ENCODE measurements around the gene DCUN1D1.

Gene DCUN1D1

DNA sequence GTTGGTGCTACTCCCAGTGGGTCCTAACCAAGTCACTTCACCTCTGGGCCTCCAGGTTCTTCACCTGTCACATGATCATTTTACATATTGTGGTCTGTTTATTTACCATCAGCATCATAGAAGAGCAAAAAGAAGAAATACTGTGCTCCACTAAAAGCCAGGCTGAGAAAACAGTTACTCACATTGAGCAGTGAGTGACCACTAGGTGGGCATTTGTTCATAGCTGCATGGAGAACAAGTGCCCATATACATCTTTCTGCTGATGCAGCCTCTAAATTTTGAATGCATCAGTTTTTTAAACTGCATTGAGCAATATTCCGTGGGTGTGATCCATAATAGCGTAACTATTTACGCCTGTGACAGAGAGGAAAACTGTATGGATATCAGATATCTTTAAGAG is 76.2 kb downstream of the DCUN1D1 start:
- H3K4me3 ChIP-seq (ENCODE audit: insufficient read depth, low read depth, low read length): no peak overlapping the region
- no peaks in the 10 kb centered on the region for H3K9me3 ChIP-seq (ENCODE audit: control insufficient read depth, low read length)
- no peaks in the 10 kb centered on the region for H3K36me3 ChIP-seq (ENCODE audit: control insufficient read depth, insufficient read depth, low read length)
- H3K27me3 ChIP-seq (ENCODE audit: control insufficient read depth, insufficient read depth, low read length, poor library complexity, severe bottlenecking): no peaks in the 10 kb centered on the region
- no peak overlapping the region for H3K27ac ChIP-seq (ENCODE audit: insufficient read depth, low read depth, low read length, poor library complexity, severe bottlenecking)
- H3K4me1 ChIP-seq (ENCODE audit: control insufficient read depth, insufficient read depth, low read length): no peaks in the 10 kb centered on the region
- 95 to 100% methylated on average over 3 of the region's 3 CpGs for WGBS, 2 experiments

DNA sequence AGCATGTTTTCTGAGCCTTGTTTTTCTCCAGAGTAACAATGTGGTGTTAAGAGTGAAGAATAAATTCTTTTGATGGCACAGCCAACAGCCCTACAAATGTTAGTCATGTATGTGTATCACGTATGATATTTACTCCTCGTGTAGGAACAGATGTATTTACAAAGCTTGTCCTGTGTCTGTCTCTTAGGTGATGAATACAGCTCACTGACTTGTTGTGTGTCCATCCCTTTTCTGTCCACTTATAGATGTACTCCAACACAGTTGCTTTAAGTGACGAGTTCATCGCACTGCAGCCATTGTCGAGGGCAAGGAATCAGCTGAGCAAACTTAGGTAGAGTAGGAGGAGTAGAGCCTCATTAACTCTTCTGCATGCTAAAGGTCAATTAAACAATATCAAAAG is 78.1 kb downstream of the DCUN1D1 start:
- no peaks in the 10 kb centered on the region for H3K9me3 ChIP-seq (ENCODE audit: control insufficient read depth, low read length)
- WGBS, 2 experiments: 90 to 93% methylated on average over 5 of the region's 5 CpGs
- no peaks in the 10 kb centered on the region for H3K36me3 ChIP-seq (ENCODE audit: control insufficient read depth, insufficient read depth, low read length)

DNA sequence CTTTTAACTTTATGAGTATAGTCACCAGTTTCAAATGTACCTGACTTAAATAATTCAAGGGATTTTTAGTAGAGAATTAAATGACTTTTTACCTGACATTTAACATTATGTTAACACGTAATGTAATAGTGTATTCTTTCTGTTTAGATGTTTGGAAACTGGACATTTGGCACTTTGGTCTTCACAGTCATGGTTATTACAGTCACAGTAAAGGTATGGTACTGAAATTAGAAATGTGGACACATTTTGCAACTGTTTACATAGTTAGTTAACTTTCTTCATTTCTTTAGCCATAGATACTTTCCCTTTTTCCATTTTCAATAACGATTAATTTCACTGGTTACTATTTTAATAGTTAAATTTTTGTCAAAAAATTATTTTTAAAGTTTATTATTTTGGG is 83.8 kb downstream of the DCUN1D1 start:
- H3K9me3 ChIP-seq (ENCODE audit: control insufficient read depth, low read length): no peaks in the 10 kb centered on the region
- no peaks in the 10 kb centered on the region for H3K27me3 ChIP-seq (ENCODE audit: control insufficient read depth, insufficient read depth, low read length, poor library complexity, severe bottlenecking)
- WGBS, 2 experiments: 100% methylated on average over 1 of the region's 2 CpGs
- H3K4me3 ChIP-seq (ENCODE audit: insufficient read depth, low read depth, low read length): no peak overlapping the region
- H3K36me3 ChIP-seq (ENCODE audit: control insufficient read depth, insufficient read depth, low read length): no peaks in the 10 kb centered on the region
- no peak overlapping the region for H3K27ac ChIP-seq (ENCODE audit: insufficient read depth, low read depth, low read length, poor library complexity, severe bottlenecking)
- H3K4me1 ChIP-seq (ENCODE audit: control insufficient read depth, insufficient read depth, low read length): no peaks in the 10 kb centered on the region

More for the DNA sequence above, 78.1 kb downstream of the DCUN1D1 start:
- H3K4me1 ChIP-seq (ENCODE audit: control insufficient read depth, insufficient read depth, low read length): no peaks in the 10 kb centered on the region
- no peak overlapping the region for H3K27ac ChIP-seq (ENCODE audit: insufficient read depth, low read depth, low read length, poor library complexity, severe bottlenecking)
- H3K27me3 ChIP-seq (ENCODE audit: control insufficient read depth, insufficient read depth, low read length, poor library complexity, severe bottlenecking): no peaks in the 10 kb centered on the region
- no peak overlapping the region for H3K4me3 ChIP-seq (ENCODE audit: insufficient read depth, low read depth, low read length)

DNA sequence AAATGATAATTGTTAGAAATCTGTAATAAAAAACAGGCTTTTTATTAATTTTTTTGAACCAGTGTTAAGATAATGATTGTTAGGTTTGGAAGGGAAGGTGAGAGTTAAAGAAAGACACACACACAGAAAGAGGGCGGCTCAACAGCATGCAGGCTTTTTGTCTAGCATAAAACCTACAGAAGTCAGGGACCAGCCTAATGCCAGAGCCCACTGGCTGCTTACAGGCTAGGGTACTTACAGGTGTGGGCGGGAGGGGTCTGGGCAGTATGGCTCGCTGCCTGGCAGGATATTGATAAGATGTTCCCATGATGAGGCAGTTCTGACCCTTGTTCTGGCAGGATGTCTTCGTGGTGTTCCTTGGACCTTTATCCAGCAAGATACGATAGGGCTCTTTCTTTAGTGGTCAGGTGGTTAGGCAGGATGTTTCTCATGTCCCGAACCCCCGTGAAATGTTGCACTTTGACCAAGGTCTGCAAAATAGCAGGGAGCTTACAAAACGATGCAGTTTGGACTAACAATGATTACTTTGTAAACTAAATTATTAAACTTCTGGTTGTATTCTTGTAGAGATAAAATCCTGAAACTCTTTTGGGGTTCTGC is 84.7 kb downstream of the DCUN1D1 start:
- no peaks in the 10 kb centered on the region for H3K36me3 ChIP-seq (ENCODE audit: control insufficient read depth, insufficient read depth, low read length)

DNA sequence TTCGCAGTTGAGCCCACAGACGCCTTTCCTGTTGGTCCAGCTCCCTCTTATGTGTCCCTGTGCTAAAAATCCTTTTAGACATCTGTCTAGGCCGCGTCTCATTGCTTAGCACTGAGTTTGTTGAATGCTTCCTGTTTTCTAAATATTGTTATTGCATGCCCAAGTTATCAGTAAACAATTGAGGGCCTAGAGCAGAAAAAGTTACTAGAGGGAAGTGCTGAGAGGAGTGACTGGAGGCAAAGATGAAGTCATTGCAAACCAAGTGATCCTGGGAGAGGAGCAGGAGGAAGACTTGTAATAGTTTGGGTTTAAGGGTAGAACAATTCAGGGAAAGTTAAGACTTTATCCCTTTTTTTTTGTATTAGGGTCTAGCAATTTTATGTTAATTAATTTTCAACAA is 88.1 kb downstream of the DCUN1D1 start:
- no peaks in the 10 kb centered on the region for H3K36me3 ChIP-seq (ENCODE audit: control insufficient read depth, insufficient read depth, low read length)
- no peaks in the 10 kb centered on the region for H3K9me3 ChIP-seq (ENCODE audit: control insufficient read depth, low read length)
- no peaks in the 10 kb centered on the region for H3K4me1 ChIP-seq (ENCODE audit: control insufficient read depth, insufficient read depth, low read length)
- WGBS, 2 experiments: 94 to 95% methylated on average over 4 of the region's 4 CpGs
- H3K4me3 ChIP-seq (ENCODE audit: insufficient read depth, low read depth, low read length): no peak overlapping the region
- no peaks in the 10 kb centered on the region for H3K27me3 ChIP-seq (ENCODE audit: control insufficient read depth, insufficient read depth, low read length, poor library complexity, severe bottlenecking)
- no peak overlapping the region for H3K27ac ChIP-seq (ENCODE audit: insufficient read depth, low read depth, low read length, poor library complexity, severe bottlenecking)

More for the DNA sequence above, 84.7 kb downstream of the DCUN1D1 start:
- Histone ChIP-seq H3K4me3 (ENCODE audit: insufficient read depth, low read depth, low read length) (no peak overlapping the region), H3K9me3 (ENCODE audit: control insufficient read depth, low read length) (no peaks in the 10 kb centered on the region), H3K27me3 (ENCODE audit: control insufficient read depth, insufficient read depth, low read length, poor library complexity, severe bottlenecking) (no peaks in the 10 kb centered on the region), H3K27ac (ENCODE audit: insufficient read depth, low read depth, low read length, poor library complexity, severe bottlenecking) (no peak overlapping the region), H3K4me1 (ENCODE audit: control insufficient read depth, insufficient read depth, low read length) (no peaks in the 10 kb centered on the region)
- whole genome bisulfite sequencing, 2 experiments: 86 to 90% methylated on average over 8 of the region's 8 CpGs

DNA sequence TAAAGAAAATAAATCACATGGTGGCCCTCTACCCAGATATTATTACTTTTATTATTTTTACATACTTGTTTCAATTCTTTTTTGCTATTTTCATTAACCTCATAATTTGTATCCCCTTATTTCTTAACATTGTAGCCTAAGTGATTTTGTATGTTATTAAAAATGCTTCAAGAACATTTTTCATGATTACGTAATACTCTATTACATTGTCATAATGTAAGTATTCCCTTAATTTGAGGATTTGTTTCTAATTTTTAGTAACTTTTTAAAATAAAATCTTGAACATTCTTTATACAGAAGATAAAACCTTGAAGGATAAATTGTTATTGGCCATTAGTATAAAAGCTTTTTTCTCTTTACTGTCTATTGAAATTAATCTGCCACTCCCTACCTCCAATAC is 89.0 kb downstream of the DCUN1D1 start:
- no CpG with 5 or more reads among the region's 1 CpG for WGBS, 2 experiments
- no peaks in the 10 kb centered on the region for H3K27me3 ChIP-seq (ENCODE audit: control insufficient read depth, insufficient read depth, low read length, poor library complexity, severe bottlenecking)

DNA sequence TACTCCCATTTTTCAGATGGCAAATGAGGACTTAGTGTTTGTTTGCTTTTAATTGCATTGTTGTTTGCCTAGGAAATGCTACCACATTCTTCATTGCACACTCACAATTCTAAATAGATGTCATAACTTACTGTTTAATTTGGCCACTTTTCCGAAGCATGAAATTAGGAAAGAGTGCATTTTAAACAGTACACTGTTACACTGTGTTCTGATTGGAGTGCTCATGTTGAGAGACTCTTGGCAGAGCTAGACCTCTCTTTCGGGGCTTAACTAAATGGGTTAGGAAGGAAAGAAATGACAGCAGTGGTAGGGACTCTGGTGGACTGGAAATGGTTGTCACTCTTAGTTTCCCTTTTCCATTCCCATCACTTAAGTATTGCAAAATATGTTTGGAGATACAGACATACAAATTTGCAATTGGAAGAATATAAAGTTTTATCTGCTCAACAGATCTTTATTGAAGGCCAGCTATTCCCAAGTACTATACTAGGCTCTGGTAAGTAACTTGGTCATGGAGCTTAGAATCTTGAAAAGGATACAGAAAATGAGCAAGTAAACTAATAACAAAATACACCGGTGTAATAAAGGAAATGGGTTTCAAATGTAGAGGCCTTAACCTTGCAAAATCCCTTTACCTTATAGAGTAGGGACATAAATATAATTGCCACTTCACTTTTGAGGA is 90.2 kb downstream of the DCUN1D1 start:
- no peak overlapping the region for H3K4me3 ChIP-seq (ENCODE audit: insufficient read depth, low read depth, low read length)
- 92 to 97% methylated on average over 1 to 3 of the region's 3 CpGs for WGBS, 2 experiments
- no peak overlapping the region for H3K27ac ChIP-seq (ENCODE audit: insufficient read depth, low read depth, low read length, poor library complexity, severe bottlenecking)
- H3K4me1 ChIP-seq (ENCODE audit: control insufficient read depth, insufficient read depth, low read length): no peaks in the 10 kb centered on the region
- H3K27me3 ChIP-seq (ENCODE audit: control insufficient read depth, insufficient read depth, low read length, poor library complexity, severe bottlenecking): no peaks in the 10 kb centered on the region
- no peaks in the 10 kb centered on the region for H3K9me3 ChIP-seq (ENCODE audit: control insufficient read depth, low read length)
- H3K36me3 ChIP-seq (ENCODE audit: control insufficient read depth, insufficient read depth, low read length): no peaks in the 10 kb centered on the region

More for the DNA sequence above, 89.0 kb downstream of the DCUN1D1 start:
- no peaks in the 10 kb centered on the region for H3K9me3 ChIP-seq (ENCODE audit: control insufficient read depth, low read length)
- H3K4me1 ChIP-seq (ENCODE audit: control insufficient read depth, insufficient read depth, low read length): no peaks in the 10 kb centered on the region
- no peak overlapping the region for H3K27ac ChIP-seq (ENCODE audit: insufficient read depth, low read depth, low read length, poor library complexity, severe bottlenecking)
- H3K4me3 ChIP-seq (ENCODE audit: insufficient read depth, low read depth, low read length): no peak overlapping the region
- no peaks in the 10 kb centered on the region for H3K36me3 ChIP-seq (ENCODE audit: control insufficient read depth, insufficient read depth, low read length)

All from ectodermal cell (in vitro differentiated cells).